HG02840 (cell line): ENCODE data around the gene PMM1.
"Not testable (repeated sequence)": the region's sequence is repeated elsewhere in the genome, so short reads cannot be mapped to it uniquely, and the experiment has no call there.

ENCODE experiments used
- ATAC-seq: cut with Tn5 transposase; IDR thresholded peaks from one replicate; pipeline ENCODE4 v1.9.1; 2021; ENCODE audit warnings: mild to moderate bottlenecking, moderate library complexity, moderate number of reproducible peaks; ENCODE audit not compliant: unreplicated experiment, low FRiP score

Gene PMM1

DNA sequence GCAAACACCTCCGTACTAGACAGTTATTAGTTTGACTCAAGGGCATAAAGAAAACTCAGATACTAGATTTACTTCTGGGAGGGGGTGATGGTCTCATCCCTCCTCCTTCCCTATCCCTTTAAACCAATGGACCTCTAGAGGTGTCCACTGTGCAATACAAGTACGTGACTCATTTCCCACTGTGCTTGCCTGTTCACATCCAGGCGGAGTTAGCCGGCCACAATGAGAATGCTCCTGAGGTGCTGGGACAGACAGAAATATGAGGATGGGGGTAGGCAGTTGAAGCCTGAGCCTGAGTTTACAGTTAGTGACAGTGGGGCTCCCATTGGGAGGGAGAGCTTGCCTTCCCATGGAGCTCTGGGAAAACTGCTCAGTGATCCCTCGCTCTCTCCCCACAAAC is 8.4 kb upstream of the PMM1 start:
- no peak for ATAC-seq

DNA sequence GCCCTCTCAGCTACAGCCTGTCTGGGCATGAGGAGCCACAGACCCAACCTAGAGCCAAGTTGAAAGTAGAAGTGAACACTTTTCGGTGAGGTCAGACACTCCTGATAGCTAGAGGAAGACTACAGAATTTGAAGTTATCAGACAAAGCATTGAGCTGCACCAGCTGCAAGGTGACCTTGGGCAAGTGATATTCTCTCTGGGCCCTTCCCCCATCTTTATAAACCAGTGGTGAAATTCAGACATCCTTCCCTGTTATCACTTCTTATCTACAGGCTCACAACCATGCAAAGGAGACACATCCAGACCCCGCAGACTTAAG is 8.0 kb upstream of the PMM1 start:
- no peak for ATAC-seq

GRCh38 chr22:41596776-41597634 is 7.4 kb upstream of the PMM1 start:
- no peak for ATAC-seq

GRCh38 chr22:41595703-41596102 is 6.1 kb upstream of the PMM1 start:
- no peak for ATAC-seq

- ATAC-seq: not testable (repeated sequence)
These were observed 3.8 kb upstream of the PMM1 start for GRCh38 chr22:41593336-41593960.

- no peak for ATAC-seq
These were observed 2.3 kb downstream of the PMM1 start for GRCh38 chr22:41587347-41587723.

DNA sequence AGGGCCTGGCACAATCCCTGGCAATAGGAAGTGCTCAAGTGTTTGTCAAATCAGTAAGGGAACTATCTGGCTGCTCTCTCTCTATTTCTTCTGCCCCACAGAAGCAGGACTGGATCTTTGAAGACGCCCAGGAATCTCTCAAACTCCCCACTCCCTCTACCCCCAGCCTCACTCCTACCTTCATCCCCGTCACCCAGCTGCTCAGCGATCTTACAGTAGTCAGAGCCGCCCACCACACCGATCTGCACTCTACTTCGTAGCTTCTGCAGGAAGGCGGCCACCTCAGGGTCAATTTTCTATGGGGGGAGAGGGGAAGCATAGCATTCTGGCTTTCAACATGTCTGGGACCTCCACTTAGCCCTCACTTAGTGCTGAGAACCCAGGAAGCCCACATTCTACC is 3.7 kb downstream of the PMM1 start:
- no peak for ATAC-seq

- ATAC-seq: no peak
These were observed 4.8 kb downstream of the PMM1 start for GRCh38 chr22:41584881-41585280.

DNA sequence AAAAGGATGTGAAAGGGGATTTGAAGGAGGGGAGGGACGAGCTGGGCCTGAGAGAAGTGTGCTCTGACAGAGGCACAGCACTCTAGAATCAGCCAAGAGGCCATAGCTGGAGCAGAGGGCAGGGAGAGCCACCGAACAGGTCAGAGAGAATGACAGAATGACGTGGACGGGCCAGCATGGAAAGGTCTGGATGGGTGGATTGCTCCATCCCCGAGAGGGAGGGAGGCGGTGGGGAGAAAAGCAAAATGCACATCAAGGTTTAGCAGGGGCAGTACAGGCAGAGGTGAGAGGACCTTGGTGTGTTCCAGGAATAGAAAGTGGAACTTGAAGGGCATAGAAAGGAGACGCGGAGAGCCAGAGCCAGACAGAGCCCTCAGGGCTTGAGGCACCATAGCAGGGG is 6.9 kb downstream of the PMM1 start:
- ATAC-seq: no peak

- ATAC-seq: no peak
These were observed 9.7 kb downstream of the PMM1 start for GRCh38 chr22:41579997-41580355.

GRCh38 chr22:41579297-41579996 is 10.2 kb downstream of the PMM1 start:
- no peak for ATAC-seq

GRCh38 chr22:41578818-41579217 is 10.8 kb downstream of the PMM1 start:
- no peak for ATAC-seq

DNA sequence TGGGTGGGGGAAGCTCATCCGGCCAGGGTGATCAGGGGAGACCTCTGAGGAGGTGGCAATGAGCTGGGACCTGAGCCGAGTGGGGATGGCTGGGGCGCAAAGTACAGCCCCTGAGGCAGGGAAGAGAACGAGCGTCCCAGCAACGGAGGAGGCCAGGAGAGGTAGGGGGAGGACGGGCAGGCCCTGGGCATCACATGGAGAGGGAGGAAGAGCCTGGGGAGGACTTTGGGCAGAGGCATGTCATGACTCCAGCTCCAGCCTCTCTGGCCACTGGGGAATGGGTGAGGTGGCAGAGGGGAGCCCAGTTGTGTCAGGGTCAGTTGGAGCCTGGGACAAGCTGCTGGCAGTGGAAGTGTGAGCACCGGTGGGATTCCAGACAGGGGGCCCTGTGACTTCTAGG is 11.5 kb downstream of the PMM1 start:
- no peak for ATAC-seq

GRCh38 chr22:41576877-41577276 is 12.8 kb downstream of the PMM1 start:
- no peak for ATAC-seq

DNA sequence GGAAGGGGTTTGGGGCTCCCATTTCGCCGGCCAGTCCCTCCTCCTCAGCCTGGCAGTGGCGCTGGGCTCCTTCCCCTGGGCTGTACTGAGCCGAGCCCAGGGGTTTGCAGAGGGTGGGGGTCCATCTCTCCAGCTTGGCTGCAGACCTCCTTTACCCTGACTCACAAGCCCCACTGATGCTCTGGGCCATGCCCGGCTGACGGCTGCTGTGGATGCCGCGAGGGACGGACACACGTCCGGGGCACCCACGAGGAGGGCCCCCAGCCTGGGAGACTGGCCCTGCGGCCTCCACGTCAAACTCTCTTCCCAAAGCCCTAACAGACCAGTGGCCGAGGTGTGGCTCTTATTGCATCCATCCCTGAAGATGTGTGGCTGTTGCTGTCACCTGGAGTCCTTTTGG is 14.1 kb downstream of the PMM1 start:
- ATAC-seq: no peak

DNA sequence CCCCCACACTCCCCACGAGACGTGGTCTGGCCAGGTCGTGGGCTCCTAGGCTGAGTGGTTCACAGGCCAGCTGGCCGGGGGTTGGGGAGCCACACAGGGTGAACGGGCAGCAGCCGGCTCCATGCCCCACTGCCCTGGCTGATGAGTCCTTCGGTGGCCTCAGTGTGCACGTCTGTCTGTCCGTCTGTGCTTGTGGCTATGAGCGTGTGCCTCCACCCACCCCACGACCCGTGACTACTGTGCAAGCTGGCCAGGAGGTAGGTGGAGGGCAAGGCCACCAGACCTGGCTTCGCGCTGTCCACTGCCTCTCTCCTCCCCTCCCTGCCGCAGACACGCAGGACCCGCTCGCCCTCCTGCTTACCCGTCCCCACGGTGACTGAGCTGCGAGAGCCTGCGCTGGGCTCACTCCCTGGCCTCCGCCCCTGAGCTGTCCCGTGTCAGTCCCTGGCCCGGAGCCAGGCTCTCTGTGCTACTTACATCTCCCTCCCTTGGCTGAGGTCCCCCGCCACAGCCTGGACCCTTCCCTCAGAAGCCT is 14.7 kb downstream of the PMM1 start:
- ATAC-seq: no peak

- ATAC-seq: no peak
These were observed 16.0 kb downstream of the PMM1 start for GRCh38 chr22:41573677-41574076.

- not testable (repeated sequence) for ATAC-seq
These were observed 17.3 kb downstream of the PMM1 start for GRCh38 chr22:41572305-41572704.

DNA sequence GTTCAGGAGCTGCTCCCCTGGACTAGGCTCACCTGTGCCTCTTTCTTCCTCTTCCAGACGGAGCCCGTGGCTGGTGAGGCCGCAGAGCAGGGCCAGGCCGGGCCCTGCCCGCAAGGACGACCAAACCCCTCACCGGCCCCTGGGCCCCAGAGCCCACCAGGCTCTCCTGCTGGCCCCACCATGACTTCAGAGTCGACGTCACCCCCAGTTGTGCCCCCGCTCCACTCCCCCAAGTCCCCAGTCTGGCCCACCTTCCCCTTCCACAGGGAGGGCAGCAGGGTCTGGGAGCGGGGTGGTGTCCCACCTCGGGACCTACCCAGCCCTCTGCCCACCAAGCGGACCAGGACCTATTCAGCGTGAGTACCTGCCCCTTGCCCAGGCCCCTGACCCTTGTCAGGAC is 17.9 kb downstream of the PMM1 start:
- no peak for ATAC-seq

GRCh38 chr22:41570221-41570620 is 19.4 kb downstream of the PMM1 start:
- no peak for ATAC-seq

GRCh38 chr22:41568811-41569210 is 20.8 kb downstream of the PMM1 start:
- no peak for ATAC-seq

DNA sequence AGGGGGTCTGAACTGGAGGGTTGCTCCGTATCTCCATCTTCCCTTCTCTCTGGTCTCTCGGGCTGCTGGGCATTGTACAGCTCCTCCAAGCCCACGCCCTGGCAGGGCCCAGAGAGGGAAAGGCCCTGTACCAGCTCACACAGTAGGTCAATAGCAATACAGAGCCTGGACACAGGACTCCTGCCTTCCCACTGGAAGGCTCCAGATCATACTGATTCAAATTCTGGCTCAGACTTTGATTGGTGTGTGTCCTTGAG is 22.2 kb downstream of the PMM1 start:
- no peak for ATAC-seq
